GM12878 (cell line): Measurements from ENCODE around the gene MAP3K7CL. TPM values are rescaled to one million over a fixed set of nuclear protein-coding genes. Genes with fewer than 3 reads are reported as not detected.

Experiments used
- BMI1 ChIP-seq: fragments of 450-650 bp; IDR thresholded peaks from 2 replicates; pipeline ENCODE4 v1.6.1; 2016; ENCODE audit warnings: mild to moderate bottlenecking, moderate library complexity, borderline replicate concordance
- CHD1 ChIP-seq: IDR thresholded peaks from 2 replicates; pipeline ENCODE4 v1.6.1; 2012; ENCODE audit warnings: low read depth, low read length, improper control_type of control experiment
- HDGF ChIP-seq: fragments of 450-650 bp; IDR thresholded peaks from 2 replicates; pipeline ENCODE4 v1.6.1; 2016; ENCODE audit warnings: antibody characterized with exemption
- PML ChIP-seq: IDR thresholded peaks from 2 replicates; pipeline ENCODE4 v1.6.1; 2012; ENCODE audit warnings: low read length, inconsistent platforms
- STAT1 ChIP-seq: fragments of 450-650 bp; conservative IDR thresholded peaks from 2 replicates; pipeline ENCODE4 v1.6.1; 2014; ENCODE audit warnings: antibody characterized with exemption, mild to moderate bottlenecking
- SUPT20H ChIP-seq: IDR thresholded peaks from 2 replicates; pipeline ENCODE4 v1.6.1; 2011; ENCODE audit warnings: low read depth, mild to moderate bottlenecking, low read length, moderate library complexity, borderline replicate concordance; ENCODE audit not compliant: control insufficient read depth
- polyA plus RNA-seq, 11 experiments: library from polyadenylated mRNA; depleted of rRNA in 4 of 11; unstranded in 6 of 11; stranded (reverse) in 5 of 11; fragments of >200 nt; fragmentation: Nextera tagmentation in 4 of 11; fragmentation: Illumina TruSeq in 1 of 11; extraction: Ambion mirVana in 4 of 11; extraction: Trizol in 1 of 11; gene quantifications; 1 replicate in 1 of 11; 2 replicates in 10 of 11; pipeline versions ENCODE4 v1.2.1 to v1.2.3, GENCODE V29; 2011 to 2016; ENCODE audit warnings: inconsistent platforms in 2 of 11, missing spikeins in 2 of 11, low read depth in 1 of 11
- total RNA-seq, 4 experiments: library from RNA; depleted of rRNA in 3 of 4; stranded (reverse); fragments of >200 nt in 3 of 4; fragmentation: Illumina TruSeq in 1 of 4; extraction: Trizol in 1 of 4; gene quantifications; 2 replicates each; pipeline versions ENCODE4 v1.2.1 to v1.2.3, GENCODE V29; 2013 to 2021
- TF ChIP-seq, protein P1 (sequence below): fragments of 450-650 bp; IDR thresholded peaks from 2 replicates; pipeline ENCODE4 v1.6.1; 2018; ENCODE audit warnings: borderline replicate concordance, mild to moderate bottlenecking; ENCODE audit not compliant: partially characterized antibody
- TF ChIP-seq, protein P2 (sequence below): IDR thresholded peaks from 2 replicates; pipeline ENCODE4 v1.6.1; 2012; ENCODE audit warnings: low read length, inconsistent platforms
- TF ChIP-seq, protein P3 (sequence below): IDR thresholded peaks from 2 replicates; pipeline ENCODE4 v1.6.1; 2011; ENCODE audit warnings: mild to moderate bottlenecking, low read depth, low read length, moderate library complexity; ENCODE audit not compliant: insufficient replicate concordance
- TF ChIP-seq, protein P4 (sequence below): IDR thresholded peaks from 2 replicates; pipeline ENCODE4 v1.6.1; 2011; ENCODE audit warnings: borderline replicate concordance, low read depth, mild to moderate bottlenecking, moderate library complexity, mixed read lengths, low read length; ENCODE audit not compliant: insufficient read depth; ENCODE audit errors: extremely low read length
- TF ChIP-seq, protein P5 (sequence below): fragments of 450-650 bp; formaldehyde crosslinking; IDR thresholded peaks from 2 replicates; pipeline ENCODE4 v1.4.0; 2022; ENCODE audit warnings: mild to moderate bottlenecking, moderate library complexity

Gene MAP3K7CL
- total and polyA plus RNA-seq, 10 of the 15 experiments (the other 5 are each of a cell fraction or from before 2014, with no cell fraction given): 3.2 to 19.7 (median 6.6) TPM

DNA sequence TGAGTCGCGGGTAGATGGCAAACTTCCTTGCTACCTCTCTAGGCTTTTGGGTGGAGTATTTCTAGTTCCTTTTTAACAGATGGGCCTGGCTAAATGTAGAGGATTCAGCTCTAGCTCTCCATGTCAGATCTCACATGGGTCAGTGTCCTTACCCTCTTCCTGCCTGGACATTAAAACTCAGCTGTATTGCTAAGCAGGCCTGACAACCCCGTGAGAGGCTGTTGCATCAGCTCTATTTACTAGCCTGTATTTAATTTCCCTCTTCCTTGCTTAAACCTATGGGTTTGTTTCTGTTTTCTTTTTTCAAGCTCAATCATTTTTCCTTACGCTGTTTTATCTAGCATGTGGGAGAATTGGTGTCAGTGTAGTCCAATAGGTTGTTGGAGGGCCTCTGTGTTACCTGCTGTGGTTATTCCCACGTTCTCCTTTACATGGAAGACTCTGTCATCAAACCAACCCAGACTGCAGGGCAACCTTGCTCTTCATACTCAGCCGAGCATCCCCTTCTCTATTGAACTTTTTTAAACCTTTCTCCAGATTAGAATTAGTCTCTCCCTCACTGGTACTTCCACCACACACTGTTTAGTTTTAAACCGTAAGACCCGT is 88.8 kb downstream of the MAP3K7CL start (continued):
- TF ChIP-seq, protein P1, sequence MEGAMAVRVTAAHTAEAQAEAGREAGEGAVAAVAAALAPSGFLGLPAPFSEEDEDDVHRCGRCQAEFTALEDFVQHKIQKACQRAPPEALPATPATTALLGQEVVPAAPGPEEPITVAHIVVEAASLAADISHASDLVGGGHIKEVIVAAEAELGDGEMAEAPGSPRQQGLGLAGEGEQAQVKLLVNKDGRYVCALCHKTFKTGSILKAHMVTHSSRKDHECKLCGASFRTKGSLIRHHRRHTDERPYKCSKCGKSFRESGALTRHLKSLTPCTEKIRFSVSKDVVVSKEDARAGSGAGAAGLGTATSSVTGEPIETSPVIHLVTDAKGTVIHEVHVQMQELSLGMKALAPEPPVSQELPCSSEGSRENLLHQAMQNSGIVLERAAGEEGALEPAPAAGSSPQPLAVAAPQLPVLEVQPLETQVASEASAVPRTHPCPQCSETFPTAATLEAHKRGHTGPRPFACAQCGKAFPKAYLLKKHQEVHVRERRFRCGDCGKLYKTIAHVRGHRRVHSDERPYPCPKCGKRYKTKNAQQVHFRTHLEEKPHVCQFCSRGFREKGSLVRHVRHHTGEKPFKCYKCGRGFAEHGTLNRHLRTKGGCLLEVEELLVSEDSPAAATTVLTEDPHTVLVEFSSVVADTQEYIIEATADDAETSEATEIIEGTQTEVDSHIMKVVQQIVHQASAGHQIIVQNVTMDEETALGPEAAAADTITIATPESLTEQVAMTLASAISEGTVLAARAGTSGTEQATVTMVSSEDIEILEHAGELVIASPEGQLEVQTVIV: no peak
- TF ChIP-seq, protein P2, sequence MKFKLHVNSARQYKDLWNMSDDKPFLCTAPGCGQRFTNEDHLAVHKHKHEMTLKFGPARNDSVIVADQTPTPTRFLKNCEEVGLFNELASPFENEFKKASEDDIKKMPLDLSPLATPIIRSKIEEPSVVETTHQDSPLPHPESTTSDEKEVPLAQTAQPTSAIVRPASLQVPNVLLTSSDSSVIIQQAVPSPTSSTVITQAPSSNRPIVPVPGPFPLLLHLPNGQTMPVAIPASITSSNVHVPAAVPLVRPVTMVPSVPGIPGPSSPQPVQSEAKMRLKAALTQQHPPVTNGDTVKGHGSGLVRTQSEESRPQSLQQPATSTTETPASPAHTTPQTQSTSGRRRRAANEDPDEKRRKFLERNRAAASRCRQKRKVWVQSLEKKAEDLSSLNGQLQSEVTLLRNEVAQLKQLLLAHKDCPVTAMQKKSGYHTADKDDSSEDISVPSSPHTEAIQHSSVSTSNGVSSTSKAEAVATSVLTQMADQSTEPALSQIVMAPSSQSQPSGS: no peak
- TF ChIP-seq, protein P3, sequence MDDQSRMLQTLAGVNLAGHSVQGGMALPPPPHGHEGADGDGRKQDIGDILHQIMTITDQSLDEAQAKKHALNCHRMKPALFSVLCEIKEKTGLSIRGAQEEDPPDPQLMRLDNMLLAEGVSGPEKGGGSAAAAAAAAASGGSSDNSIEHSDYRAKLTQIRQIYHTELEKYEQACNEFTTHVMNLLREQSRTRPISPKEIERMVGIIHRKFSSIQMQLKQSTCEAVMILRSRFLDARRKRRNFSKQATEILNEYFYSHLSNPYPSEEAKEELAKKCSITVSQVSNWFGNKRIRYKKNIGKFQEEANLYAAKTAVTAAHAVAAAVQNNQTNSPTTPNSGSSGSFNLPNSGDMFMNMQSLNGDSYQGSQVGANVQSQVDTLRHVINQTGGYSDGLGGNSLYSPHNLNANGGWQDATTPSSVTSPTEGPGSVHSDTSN: no peak
- TF ChIP-seq BMI1: no peak
- TF ChIP-seq, protein P4, sequence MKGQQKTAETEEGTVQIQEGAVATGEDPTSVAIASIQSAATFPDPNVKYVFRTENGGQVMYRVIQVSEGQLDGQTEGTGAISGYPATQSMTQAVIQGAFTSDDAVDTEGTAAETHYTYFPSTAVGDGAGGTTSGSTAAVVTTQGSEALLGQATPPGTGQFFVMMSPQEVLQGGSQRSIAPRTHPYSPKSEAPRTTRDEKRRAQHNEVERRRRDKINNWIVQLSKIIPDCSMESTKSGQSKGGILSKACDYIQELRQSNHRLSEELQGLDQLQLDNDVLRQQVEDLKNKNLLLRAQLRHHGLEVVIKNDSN: no peak
- TF ChIP-seq, protein P5, sequence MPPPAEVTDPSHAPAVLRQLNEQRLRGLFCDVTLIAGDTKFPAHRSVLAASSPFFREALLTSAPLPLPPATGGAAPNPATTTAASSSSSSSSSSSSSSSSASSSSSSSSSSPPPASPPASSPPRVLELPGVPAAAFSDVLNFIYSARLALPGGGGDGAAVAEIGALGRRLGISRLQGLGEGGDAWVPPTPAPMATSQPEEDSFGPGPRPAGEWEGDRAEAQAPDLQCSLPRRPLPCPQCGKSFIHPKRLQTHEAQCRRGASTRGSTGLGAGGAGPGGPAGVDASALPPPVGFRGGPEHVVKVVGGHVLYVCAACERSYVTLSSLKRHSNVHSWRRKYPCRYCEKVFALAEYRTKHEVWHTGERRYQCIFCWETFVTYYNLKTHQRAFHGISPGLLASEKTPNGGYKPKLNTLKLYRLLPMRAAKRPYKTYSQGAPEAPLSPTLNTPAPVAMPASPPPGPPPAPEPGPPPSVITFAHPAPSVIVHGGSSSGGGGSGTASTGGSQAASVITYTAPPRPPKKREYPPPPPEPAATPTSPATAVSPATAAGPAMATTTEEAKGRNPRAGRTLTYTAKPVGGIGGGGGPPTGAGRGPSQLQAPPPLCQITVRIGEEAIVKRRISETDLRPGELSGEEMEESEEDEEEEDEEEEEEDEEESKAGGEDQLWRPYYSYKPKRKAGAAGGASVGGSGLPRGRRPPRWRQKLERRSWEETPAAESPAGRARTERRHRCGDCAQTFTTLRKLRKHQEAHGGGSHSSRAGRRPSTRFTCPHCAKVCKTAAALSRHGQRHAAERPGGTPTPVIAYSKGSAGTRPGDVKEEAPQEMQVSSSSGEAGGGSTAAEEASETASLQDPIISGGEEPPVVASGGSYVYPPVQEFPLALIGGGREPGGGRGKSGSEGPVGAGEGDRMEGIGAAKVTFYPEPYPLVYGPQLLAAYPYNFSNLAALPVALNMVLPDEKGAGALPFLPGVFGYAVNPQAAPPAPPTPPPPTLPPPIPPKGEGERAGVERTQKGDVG (CRISPR knock-in tag): no peak
- TF ChIP-seq HDGF: no peak
- no peak for TF ChIP-seq CHD1
- no peak for TF ChIP-seq STAT1
- no peak for TF ChIP-seq PML
- no peak for TF ChIP-seq SUPT20H
